GM06990 (cell line): ENCODE data around the gene TMEM82.

Experiments used
- DNase-seq: peaks from one replicate; pipeline ENCODE4 v3.0.0-alpha.2; 2011; ENCODE audit not compliant: insufficient read length; ENCODE audit errors: extremely low read depth
- H3K27me3 ChIP-seq: replicated peaks from 2 replicates; pipeline ENCODE4 v1.6.0; 2011; ENCODE audit warnings: low read length; ENCODE audit not compliant: control insufficient read depth, insufficient read depth
- H3K36me3 ChIP-seq: 2 replicates; pipeline ENCODE4 v1.5.1; 2011; ENCODE audit warnings: low read length; ENCODE audit not compliant: control insufficient read depth, insufficient read depth
- H3K4me3 ChIP-seq: replicated peaks from 2 replicates; pipeline ENCODE4 v1.5.1; 2011; ENCODE audit warnings: low read depth, mild to moderate bottlenecking, control low read depth, low read length
- TF ChIP-seq, protein P1 (sequence below): IDR thresholded peaks from 2 replicates; pipeline ENCODE4 v1.5.1; 2011; ENCODE audit warnings: low read length, control low read depth, mild to moderate bottlenecking, inconsistent platforms; ENCODE audit not compliant: insufficient read depth, poor library complexity, severe bottlenecking

Gene TMEM82

GRCh38 chr1:15756143-15757015, 14.1 kb downstream of the TMEM82 start:
- TF ChIP-seq, protein P1, sequence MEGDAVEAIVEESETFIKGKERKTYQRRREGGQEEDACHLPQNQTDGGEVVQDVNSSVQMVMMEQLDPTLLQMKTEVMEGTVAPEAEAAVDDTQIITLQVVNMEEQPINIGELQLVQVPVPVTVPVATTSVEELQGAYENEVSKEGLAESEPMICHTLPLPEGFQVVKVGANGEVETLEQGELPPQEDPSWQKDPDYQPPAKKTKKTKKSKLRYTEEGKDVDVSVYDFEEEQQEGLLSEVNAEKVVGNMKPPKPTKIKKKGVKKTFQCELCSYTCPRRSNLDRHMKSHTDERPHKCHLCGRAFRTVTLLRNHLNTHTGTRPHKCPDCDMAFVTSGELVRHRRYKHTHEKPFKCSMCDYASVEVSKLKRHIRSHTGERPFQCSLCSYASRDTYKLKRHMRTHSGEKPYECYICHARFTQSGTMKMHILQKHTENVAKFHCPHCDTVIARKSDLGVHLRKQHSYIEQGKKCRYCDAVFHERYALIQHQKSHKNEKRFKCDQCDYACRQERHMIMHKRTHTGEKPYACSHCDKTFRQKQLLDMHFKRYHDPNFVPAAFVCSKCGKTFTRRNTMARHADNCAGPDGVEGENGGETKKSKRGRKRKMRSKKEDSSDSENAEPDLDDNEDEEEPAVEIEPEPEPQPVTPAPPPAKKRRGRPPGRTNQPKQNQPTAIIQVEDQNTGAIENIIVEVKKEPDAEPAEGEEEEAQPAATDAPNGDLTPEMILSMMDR, result no peak
- DNase-seq, result no peak
- no peaks in the 10 kb centered on the region for H3K36me3 ChIP-seq
- H3K4me3 ChIP-seq, result no peak overlapping the region
- peaks cover 1% of the 10 kb centered on the region for H3K27me3 ChIP-seq

DNA sequence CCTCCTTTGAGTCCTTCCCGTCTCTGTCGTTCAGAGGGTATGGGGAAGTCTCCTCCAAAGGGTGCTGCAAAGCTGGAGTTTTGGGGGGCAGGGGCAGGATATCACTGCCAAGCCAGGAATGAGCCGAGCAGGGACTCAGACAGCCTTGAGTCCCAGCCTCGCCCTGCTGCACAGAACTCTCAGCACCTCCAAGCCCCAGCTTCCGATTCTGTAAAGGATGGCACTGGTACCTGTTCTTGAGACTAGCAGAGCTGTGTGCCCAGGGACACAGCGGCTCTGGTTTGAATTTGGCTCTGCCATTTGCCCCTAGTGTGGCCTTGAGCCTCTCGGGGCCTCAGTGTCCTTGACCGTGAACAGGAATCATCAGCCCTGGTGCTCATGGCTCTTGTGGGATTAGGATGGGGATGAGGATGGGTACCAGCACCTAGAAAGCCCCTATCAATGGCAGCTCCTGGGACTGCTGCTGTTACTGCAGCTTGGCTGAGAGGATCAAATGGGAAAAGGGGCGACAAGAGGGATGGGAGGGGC, 14.8 kb downstream of the TMEM82 start:
- Histone ChIP-seq H3K36me3 (no peaks in the 10 kb centered on the region), H3K4me3 (no peak overlapping the region), H3K27me3 (peaks cover 1% of the 10 kb centered on the region)
- DNase-seq, result no peak
- TF ChIP-seq, protein P1, result no peak

DNA sequence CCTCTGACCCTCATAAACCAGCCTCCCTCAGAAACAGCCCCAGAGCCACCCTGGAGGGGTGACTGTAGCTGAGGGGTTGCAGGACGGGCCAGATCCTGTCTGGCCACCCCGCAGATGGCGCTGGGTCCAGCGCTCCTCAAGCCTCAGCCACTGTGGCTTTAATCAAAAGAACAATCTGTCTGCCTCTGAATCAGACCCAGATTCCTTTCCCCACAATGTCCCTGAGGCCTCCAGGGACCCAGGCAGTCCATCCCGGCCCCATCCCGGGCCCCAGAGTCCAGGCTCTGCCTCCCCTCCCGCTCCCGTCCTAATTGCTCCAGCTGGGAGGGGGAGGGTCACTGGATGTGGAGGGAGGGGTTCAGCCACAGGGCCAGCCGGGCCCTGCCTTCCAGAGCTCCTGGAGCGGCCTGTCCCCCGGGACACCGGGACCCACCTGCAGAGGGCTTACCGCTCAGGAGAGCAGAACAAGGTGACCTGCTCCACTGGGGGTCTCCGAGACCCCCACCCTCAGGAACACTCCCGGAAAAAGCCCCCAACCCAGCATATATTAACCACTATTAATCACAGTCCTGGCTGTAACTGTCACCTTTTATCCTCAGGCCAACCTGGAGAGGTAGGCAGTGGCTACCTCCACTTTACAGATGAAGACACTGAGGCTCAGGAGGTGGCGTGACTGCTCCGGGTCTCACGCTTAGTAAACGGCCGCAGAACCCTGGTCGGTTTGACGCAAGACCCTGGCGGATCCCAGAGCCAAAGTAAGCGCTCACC, 15.5 kb downstream of the TMEM82 start:
- TF ChIP-seq, protein P1, result no peak
- DNase-seq, result no peak
- peaks cover 1% of the 10 kb centered on the region for H3K27me3 ChIP-seq
- no peaks in the 10 kb centered on the region for H3K36me3 ChIP-seq
- no peak overlapping the region for H3K4me3 ChIP-seq

GRCh38 chr1:15758343-15758931, 16.1 kb downstream of the TMEM82 start, which contains the start of gene FBLIM1:
FBLIM1 (plus strand) TSS chr1:15758795; CDS start chr1:15764984, 6,189 bp downstream.
- H3K27me3 ChIP-seq, result peaks cover 1% of the 10 kb centered on the region; the same call in 1 of the 2 replicates
- TF ChIP-seq, protein P1, result no peak
- no peak for DNase-seq
- H3K36me3 ChIP-seq, result no peaks in the 10 kb centered on the region
- H3K4me3 ChIP-seq, result no peak within 1 kb of the TSS

DNA sequence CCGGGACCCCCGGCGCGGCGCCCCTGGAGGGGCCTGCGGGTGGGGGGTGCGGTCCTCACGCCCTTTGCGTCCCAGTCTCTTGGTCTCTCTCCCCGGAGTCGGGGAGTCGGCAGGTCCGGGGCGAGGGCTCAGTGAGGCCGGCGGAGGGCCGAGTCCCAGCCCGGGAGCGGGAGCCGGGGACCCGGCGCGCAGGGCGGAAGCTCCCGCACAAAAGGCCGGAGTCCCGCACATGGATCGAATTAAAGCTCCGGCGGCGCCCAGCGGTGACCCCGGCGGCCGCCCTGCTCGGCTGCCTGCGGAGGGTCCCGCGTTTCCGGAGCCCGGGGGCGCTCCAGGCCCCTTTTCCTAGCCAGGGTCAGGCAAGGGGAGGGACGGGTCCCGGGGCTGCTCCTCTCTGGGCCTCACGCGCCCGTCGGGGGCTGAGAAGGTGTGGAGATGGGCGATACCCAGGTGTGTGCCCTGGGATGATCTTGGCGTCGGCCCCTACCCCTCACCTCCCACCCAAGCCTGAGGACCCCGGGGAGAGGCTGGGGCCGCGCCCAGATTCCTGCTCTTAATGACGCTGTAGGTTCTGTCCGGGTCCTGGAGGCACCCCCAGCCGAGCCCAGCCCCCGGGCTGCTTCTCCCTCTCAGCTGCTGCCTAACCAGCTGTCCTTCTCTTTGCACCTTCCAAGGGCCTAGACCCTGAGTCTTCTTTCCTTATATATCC, 16.8 kb downstream of the TMEM82 start:
- no peak overlapping the region for H3K4me3 ChIP-seq
- TF ChIP-seq, protein P1, result no peak
- H3K27me3 ChIP-seq, result peaks cover 1% of the 10 kb centered on the region; the same call in 1 of the 2 replicates
- no peak for DNase-seq
- no peaks in the 10 kb centered on the region for H3K36me3 ChIP-seq
